Measurements from ENCODE around the gene NUP37.
A peak's percentile ranks its signal among the peaks of the same experiment; 100 is the strongest.
"Not testable (repeated sequence)": the region's sequence is repeated elsewhere in the genome, so short reads cannot be mapped to it uniquely, and the experiment has no call there.

Gene NUP37, protein sequence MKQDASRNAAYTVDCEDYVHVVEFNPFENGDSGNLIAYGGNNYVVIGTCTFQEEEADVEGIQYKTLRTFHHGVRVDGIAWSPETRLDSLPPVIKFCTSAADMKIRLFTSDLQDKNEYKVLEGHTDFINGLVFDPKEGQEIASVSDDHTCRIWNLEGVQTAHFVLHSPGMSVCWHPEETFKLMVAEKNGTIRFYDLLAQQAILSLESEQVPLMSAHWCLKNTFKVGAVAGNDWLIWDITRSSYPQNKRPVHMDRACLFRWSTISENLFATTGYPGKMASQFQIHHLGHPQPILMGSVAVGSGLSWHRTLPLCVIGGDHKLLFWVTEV

GRCh38 chr12:102119674-102120563 lies at the start of gene NUP37, which contains the start of gene PARPBP:
NUP37 (minus strand) TSS chr12:102120114; CDS start chr12:102118518, 1,596 bp downstream.
PARPBP (plus strand) TSS chr12:102120183; CDS start chr12:102123889, 3,706 bp downstream.
- Mint-ChIP-seq H3K27me3 (no peaks in the 10 kb centered on the region), H3K4me1 (peaks cover 46% of the 10 kb centered on the region), H3K36me3 (peaks cover 32% of the 10 kb centered on the region), H3K27ac (peak within 1 kb of the TSS; percentile 86), H3K9me3 (no peaks in the 10 kb centered on the region), H3K4me3 (peak within 1 kb of the TSS; percentile 93)
- CTCF ChIA-PET = no interaction called here
- DNase-seq = peak; percentile 94

- no peak for DNase-seq
- CTCF ChIA-PET = interaction anchor here (1.0 to 1.6 kb wide), 3 partner anchors 10 to 228 kb away, joined by 3 to 4 read pairs (median 3); no protein-coding TSS in a partner anchor
- no peak overlapping the region for H3K27ac Mint-ChIP-seq
Observed at GRCh38 chr12:102167821-102168604, 48.1 kb upstream of the NUP37 start.

GRCh38 chr12:102163383-102163782 lies 43.5 kb upstream of the NUP37 start:
- CTCF ChIA-PET = no interaction called here

More at GRCh38 chr12:102167821-102168604, 48.1 kb upstream of the NUP37 start:
- peaks cover 8% of the 10 kb centered on the region for H3K4me1 Mint-ChIP-seq
- H3K36me3 Mint-ChIP-seq = peaks cover 27% of the 10 kb centered on the region
- no peak overlapping the region for H3K4me3 Mint-ChIP-seq
- H3K27me3 Mint-ChIP-seq = no peaks in the 10 kb centered on the region
- no peaks in the 10 kb centered on the region for H3K9me3 Mint-ChIP-seq

DNA sequence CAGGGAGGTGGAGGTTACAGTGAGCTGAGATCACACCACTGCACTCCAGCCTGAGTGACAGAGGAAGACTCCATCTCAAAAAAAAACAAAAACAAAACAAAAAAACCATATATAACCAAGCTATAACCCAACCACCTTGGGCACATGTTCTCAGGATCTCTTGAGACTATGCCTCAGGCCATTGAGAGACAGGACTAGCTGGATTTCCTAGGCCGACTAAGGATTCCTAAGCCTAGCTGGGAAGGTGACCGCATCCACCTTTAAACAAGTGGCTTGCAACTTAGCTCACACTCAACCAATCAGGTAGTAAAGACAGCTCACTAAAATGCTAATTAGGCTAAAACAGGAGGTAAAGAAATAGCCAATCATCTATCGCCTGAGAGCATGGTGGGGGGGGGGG lies 35.3 kb upstream of the NUP37 start:
- H3K27me3 Mint-ChIP-seq, H3K4me1 Mint-ChIP-seq: not testable (repeated sequence)
- CTCF ChIA-PET = interaction anchor here (0.7 kb wide), 1 partner anchor 347 kb away, joined by 4 read pairs; no protein-coding TSS in a partner anchor

More at GRCh38 chr12:102163383-102163782, 43.5 kb upstream of the NUP37 start:
- H3K36me3 Mint-ChIP-seq = peaks cover 21% of the 10 kb centered on the region
- H3K4me1 Mint-ChIP-seq = peaks cover 8% of the 10 kb centered on the region
- H3K9me3 Mint-ChIP-seq = no peaks in the 10 kb centered on the region
- H3K27me3 Mint-ChIP-seq = no peaks in the 10 kb centered on the region
- H3K27ac Mint-ChIP-seq = no peak overlapping the region
- no peak overlapping the region for H3K4me3 Mint-ChIP-seq
- no peak for DNase-seq

DNA sequence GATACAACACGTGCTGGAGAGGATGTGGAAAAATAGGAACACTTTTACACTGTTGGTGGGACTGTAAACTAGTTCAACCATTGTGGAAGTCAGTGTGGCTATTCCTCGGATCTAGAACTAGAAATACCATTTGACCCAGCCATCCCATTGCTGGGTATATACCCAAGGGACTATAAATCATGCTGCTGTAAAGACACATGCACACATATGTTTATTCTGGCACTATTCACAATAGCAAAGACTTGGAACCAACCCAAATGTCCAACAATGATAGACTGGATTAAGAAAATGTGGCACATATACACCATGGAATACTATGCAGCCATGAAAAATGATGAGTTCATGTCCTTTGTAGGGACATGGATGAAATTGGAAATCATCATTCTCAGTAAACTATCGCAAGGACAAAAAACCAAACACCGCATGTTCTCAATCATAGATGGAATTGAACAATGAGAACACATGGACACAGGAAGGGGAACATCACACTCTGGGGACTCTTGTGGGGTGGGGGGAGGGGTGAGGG lies 27.2 kb upstream of the NUP37 start:
- H3K4me1 Mint-ChIP-seq = peaks cover 14% of the 10 kb centered on the region
- DNase-seq, CTCF ChIA-PET, H3K27ac Mint-ChIP-seq, H3K27me3 Mint-ChIP-seq, H3K9me3 Mint-ChIP-seq, H3K4me3 Mint-ChIP-seq: not testable (repeated sequence)
- peaks cover 38% of the 10 kb centered on the region for H3K36me3 Mint-ChIP-seq

More for the DNA sequence above, 35.3 kb upstream of the NUP37 start:
- DNase-seq, H3K27ac Mint-ChIP-seq, H3K4me3 Mint-ChIP-seq, H3K9me3 Mint-ChIP-seq: not testable (repeated sequence)
- peaks cover 25% of the 10 kb centered on the region for H3K36me3 Mint-ChIP-seq

GRCh38 chr12:102144221-102144620 lies 24.3 kb upstream of the NUP37 start:
- no peak for DNase-seq
- peaks cover 21% of the 10 kb centered on the region for H3K4me1 Mint-ChIP-seq
- no peak overlapping the region for H3K27ac Mint-ChIP-seq

GRCh38 chr12:102142866-102143373 lies 23.0 kb upstream of the NUP37 start:
- CTCF ChIA-PET = interaction anchor here (0.7 kb wide), 1 partner anchor 27 kb away, joined by 3 read pairs; no protein-coding TSS in a partner anchor
- peaks cover 21% of the 10 kb centered on the region for H3K4me1 Mint-ChIP-seq
- peak; percentile 44 for DNase-seq
- peak overlapping the region; percentile 42 for H3K27ac Mint-ChIP-seq
- not testable (repeated sequence) for H3K27me3 Mint-ChIP-seq, H3K9me3 Mint-ChIP-seq, H3K4me3 Mint-ChIP-seq
- peaks cover 68% of the 10 kb centered on the region for H3K36me3 Mint-ChIP-seq

More at GRCh38 chr12:102144221-102144620, 24.3 kb upstream of the NUP37 start:
- H3K27me3 Mint-ChIP-seq = no peaks in the 10 kb centered on the region
- peaks cover 58% of the 10 kb centered on the region for H3K36me3 Mint-ChIP-seq
- CTCF ChIA-PET = no interaction called here
- H3K4me3 Mint-ChIP-seq = no peak overlapping the region
- H3K9me3 Mint-ChIP-seq = peaks cover 5% of the 10 kb centered on the region

GRCh38 chr12:102137619-102138018 lies 17.7 kb upstream of the NUP37 start:
- CTCF ChIA-PET = not testable (repeated sequence)
- H3K36me3 Mint-ChIP-seq = peaks cover 68% of the 10 kb centered on the region
- H3K9me3 Mint-ChIP-seq = peaks cover 10% of the 10 kb centered on the region

DNA sequence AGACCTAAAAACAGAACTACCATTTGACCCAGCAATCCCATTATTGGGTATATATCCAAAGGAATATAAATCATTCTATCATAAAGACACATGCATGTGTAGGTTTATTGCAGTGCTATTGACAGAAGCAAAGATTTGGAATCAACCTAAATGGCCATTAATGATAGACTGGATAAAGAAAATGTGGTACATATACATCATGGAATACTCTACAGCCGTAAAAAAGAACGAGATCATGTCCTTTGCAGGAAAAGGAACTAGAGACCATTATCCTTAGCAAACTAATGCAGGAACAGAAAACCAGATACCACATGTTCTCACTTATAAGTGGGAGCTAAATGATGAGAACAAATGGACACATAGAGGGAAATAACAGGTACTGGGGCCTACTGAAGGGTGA lies 11.5 kb upstream of the NUP37 start:
- DNase-seq, H3K4me1 Mint-ChIP-seq, H3K4me3 Mint-ChIP-seq, H3K9me3 Mint-ChIP-seq, CTCF ChIA-PET, H3K27ac Mint-ChIP-seq, H3K27me3 Mint-ChIP-seq: not testable (repeated sequence)
- H3K36me3 Mint-ChIP-seq = peaks cover 58% of the 10 kb centered on the region

More at GRCh38 chr12:102137619-102138018, 17.7 kb upstream of the NUP37 start:
- H3K4me3 Mint-ChIP-seq, H3K27me3 Mint-ChIP-seq, DNase-seq, H3K27ac Mint-ChIP-seq: not testable (repeated sequence)
- H3K4me1 Mint-ChIP-seq = peaks cover 12% of the 10 kb centered on the region

DNA sequence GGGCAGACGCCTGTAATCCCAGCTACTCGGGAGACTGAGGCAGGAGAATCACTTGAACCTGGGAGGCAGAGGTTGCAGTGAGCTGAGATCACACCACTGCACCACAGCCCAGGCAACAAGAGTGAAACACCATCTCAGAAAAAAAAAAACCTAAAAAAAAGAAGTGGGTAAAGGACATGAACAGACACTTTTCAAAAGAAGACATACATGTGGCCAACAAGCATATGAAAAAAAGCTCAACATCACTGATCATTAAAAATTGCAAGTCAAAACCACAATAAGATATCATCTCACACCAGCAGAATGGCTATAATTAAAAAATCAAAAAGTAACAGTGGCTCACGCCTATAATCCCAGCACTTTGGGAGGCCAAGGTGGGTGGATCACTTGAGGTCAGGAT lies 10.8 kb upstream of the NUP37 start:
- CTCF ChIA-PET, DNase-seq, H3K4me1 Mint-ChIP-seq, H3K27me3 Mint-ChIP-seq, H3K4me3 Mint-ChIP-seq, H3K27ac Mint-ChIP-seq, H3K9me3 Mint-ChIP-seq: not testable (repeated sequence)
- peaks cover 61% of the 10 kb centered on the region for H3K36me3 Mint-ChIP-seq

DNA sequence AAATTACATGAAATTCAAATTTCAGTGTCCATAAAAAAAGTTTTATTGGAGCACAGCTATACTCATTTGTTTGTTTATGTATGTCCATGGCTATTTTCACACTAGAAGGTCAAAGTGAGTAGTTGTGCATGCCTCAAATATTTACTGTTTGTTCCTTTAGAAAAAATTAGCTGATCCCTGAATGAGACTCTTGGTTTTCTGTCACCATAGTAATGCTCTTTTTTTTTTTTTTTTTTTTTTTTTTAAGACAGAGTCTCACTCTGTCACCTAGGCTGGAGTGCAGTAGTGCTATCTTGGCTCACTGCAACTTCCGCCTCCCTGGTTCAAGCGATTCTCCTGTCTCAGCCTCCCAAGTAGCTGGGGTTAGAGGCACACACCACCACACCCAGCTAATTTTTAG lies 1.4 kb upstream of the NUP37 start:
- H3K27me3 Mint-ChIP-seq, DNase-seq, H3K9me3 Mint-ChIP-seq: not testable (repeated sequence)
- Mint-ChIP-seq H3K36me3 (peaks cover 34% of the 10 kb centered on the region), H3K4me3 (peak overlapping the region; percentile 93), H3K27ac (peak overlapping the region; percentile 86), H3K4me1 (peaks cover 46% of the 10 kb centered on the region)
- CTCF ChIA-PET = interaction anchor here (1.1 to 2.3 kb wide), 2 partner anchors 48 to 167 kb away, joined by 3 to 7 read pairs; no protein-coding TSS in a partner anchor

DNA sequence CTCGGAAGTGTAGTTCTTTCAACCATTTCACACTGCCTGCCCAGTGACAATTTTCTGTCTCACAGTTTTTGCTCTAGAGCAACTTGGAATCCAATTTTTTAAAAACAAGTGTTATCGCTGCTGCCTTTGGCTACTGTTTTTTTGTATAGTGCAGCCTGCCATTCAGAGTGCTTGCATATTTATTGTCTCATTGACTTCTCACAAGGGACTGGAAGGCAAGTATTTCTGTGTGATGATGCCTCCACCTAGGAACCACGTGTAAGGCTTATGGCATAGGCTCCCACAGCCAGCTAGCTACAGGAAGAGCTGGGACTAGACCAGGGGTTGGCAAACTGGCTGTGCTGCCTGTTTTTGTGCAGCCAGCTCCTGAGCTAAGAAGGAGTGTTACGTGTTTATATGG lies 972 bp upstream of the NUP37 start:
- Mint-ChIP-seq H3K4me3 (peak overlapping the region; percentile 93), H3K4me1 (peaks cover 46% of the 10 kb centered on the region), H3K27ac (peak overlapping the region; percentile 86), H3K27me3 (no peaks in the 10 kb centered on the region), H3K9me3 (no peaks in the 10 kb centered on the region), H3K36me3 (peaks cover 33% of the 10 kb centered on the region)
- no peak for DNase-seq
- CTCF ChIA-PET = interaction anchor here (2.3 kb wide), 1 partner anchor 49 kb away, joined by 7 read pairs; no protein-coding TSS in a partner anchor

- Mint-ChIP-seq H3K4me1 (peaks cover 46% of the 10 kb centered on the region), H3K9me3 (no peaks in the 10 kb centered on the region), H3K27ac (peak overlapping the region; percentile 86), H3K4me3 (peak overlapping the region; percentile 93), H3K36me3 (peaks cover 34% of the 10 kb centered on the region), H3K27me3 (no peaks in the 10 kb centered on the region)
- no peak for DNase-seq
- CTCF ChIA-PET = interaction anchor here (2.3 kb wide), 1 partner anchor 49 kb away, joined by 7 read pairs; no protein-coding TSS in a partner anchor
Observed at GRCh38 chr12:102120564-102120873, 605 bp upstream of the NUP37 start.

Data from activated naive CD4-positive, alpha-beta T cell treated with anti-CD3 and anti-CD28 coated beads, Interleukin-2, amount 10 ng/mL, durations not matched to agents 7 days and 5 days (primary cell).